HEK293T (cell line): ENCODE data around the gene OTUD7B.

Source experiments
- ELF4 ChIP-seq: fragments of 450-650 bp; IDR thresholded peaks from 2 replicates; pipeline ENCODE4 v1.6.1; 2017; ENCODE audit warnings: antibody characterized with exemption
- FOXK2 ChIP-seq: fragments of 450-650 bp; IDR thresholded peaks from 2 replicates; pipeline ENCODE4 v1.6.1; 2016; ENCODE audit warnings: mild to moderate bottlenecking
- PKNOX1 ChIP-seq: fragments of 450-650 bp; IDR thresholded peaks from 2 replicates; pipeline ENCODE4 v1.6.1; 2016
- SP1 ChIP-seq: fragments of 450-650 bp; IDR thresholded peaks from 2 replicates; pipeline ENCODE4 v1.6.1; 2017
- SUZ12 ChIP-seq: fragments of 450-650 bp; IDR thresholded peaks from 2 replicates; pipeline ENCODE4 v1.6.1; 2016; ENCODE audit warnings: mild to moderate bottlenecking
- TARDBP ChIP-seq: fragments of 450-650 bp; IDR thresholded peaks from 2 replicates; pipeline ENCODE4 v1.6.1; 2016
- ZNF384 ChIP-seq: fragments of 450-650 bp; IDR thresholded peaks from 2 replicates; pipeline ENCODE4 v1.6.1; 2016

- no peak for TF ChIP-seq SUZ12
- TF ChIP-seq ELF4 = no peak
- no peak for TF ChIP-seq FOXK2
- TF ChIP-seq SP1 = no peak
- TF ChIP-seq PKNOX1 = no peak
- no peak for TF ChIP-seq TARDBP
- TF ChIP-seq ZNF384 = no peak
Measured at GRCh38 chr1:149931212-149931790, 79.2 kb downstream of the OTUD7B start.
